GM19463 (cell line): ENCODE data around the gene E2F3.

ENCODE experiments used
- ATAC-seq: cut with Tn5 transposase; IDR thresholded peaks from one replicate; pipeline ENCODE4 v1.9.1; 2021; ENCODE audit warnings: mild to moderate bottlenecking, moderate library complexity; ENCODE audit not compliant: unreplicated experiment

The E2F3 gene

GRCh38 chr6:20402092-20402341 is 338 bp downstream of the E2F3 start:
- ATAC-seq: no peak

GRCh38 chr6:20402342-20403069 is 827 bp downstream of the E2F3 start:
- ATAC-seq: no peak

- ATAC-seq: peak; percentile 48
Measured at GRCh38 chr6:20403070-20403765, 1.5 kb downstream of the E2F3 start.

- ATAC-seq: no peak
Measured at GRCh38 chr6:20403766-20404640, 2.3 kb downstream of the E2F3 start.

- peak; percentile 20 for ATAC-seq
Measured at GRCh38 chr6:20404641-20405032, 3.0 kb downstream of the E2F3 start.

GRCh38 chr6:20408851-20409250 is 7.2 kb downstream of the E2F3 start:
- no peak for ATAC-seq

- ATAC-seq: peak; percentile 94
Measured at GRCh38 chr6:20409427-20409971, 7.8 kb downstream of the E2F3 start.

- ATAC-seq: no peak
Measured at GRCh38 chr6:20411544-20411943, 9.9 kb downstream of the E2F3 start.

GRCh38 chr6:20411953-20412681 is 10.4 kb downstream of the E2F3 start:
- no peak for ATAC-seq

GRCh38 chr6:20412682-20413073 is 11.0 kb downstream of the E2F3 start:
- no peak for ATAC-seq

GRCh38 chr6:20413826-20414225 is 12.1 kb downstream of the E2F3 start:
- no peak for ATAC-seq

- no peak for ATAC-seq
Measured at GRCh38 chr6:20414711-20415110, 13.0 kb downstream of the E2F3 start.

GRCh38 chr6:20415304-20415703 is 13.6 kb downstream of the E2F3 start:
- ATAC-seq: no peak

- no peak for ATAC-seq
Measured at GRCh38 chr6:20415712-20416454, 14.2 kb downstream of the E2F3 start.

- no peak for ATAC-seq
Measured at GRCh38 chr6:20416567-20417345, 15.1 kb downstream of the E2F3 start.

- ATAC-seq: peak; percentile 43
Measured at GRCh38 chr6:20417819-20418218, 16.1 kb downstream of the E2F3 start.

GRCh38 chr6:20426177-20427082 is 24.8 kb downstream of the E2F3 start:
- peak; percentile 38 for ATAC-seq

GRCh38 chr6:20427856-20428255 is 26.2 kb downstream of the E2F3 start:
- ATAC-seq: peak; percentile 89
